GM21786 (cell line): Measurements from ENCODE around the gene PABPN1L.

Experiments used
- ATAC-seq: cut with Tn5 transposase; IDR thresholded peaks from one replicate; pipeline ENCODE4 v1.9.1; 2021; ENCODE audit not compliant: unreplicated experiment

PABPN1L gene, protein sequence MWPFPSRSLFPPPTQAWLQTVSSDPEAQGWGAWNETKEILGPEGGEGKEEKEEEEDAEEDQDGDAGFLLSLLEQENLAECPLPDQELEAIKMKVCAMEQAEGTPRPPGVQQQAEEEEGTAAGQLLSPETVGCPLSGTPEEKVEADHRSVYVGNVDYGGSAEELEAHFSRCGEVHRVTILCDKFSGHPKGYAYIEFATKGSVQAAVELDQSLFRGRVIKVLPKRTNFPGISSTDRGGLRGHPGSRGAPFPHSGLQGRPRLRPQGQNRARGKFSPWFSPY

DNA sequence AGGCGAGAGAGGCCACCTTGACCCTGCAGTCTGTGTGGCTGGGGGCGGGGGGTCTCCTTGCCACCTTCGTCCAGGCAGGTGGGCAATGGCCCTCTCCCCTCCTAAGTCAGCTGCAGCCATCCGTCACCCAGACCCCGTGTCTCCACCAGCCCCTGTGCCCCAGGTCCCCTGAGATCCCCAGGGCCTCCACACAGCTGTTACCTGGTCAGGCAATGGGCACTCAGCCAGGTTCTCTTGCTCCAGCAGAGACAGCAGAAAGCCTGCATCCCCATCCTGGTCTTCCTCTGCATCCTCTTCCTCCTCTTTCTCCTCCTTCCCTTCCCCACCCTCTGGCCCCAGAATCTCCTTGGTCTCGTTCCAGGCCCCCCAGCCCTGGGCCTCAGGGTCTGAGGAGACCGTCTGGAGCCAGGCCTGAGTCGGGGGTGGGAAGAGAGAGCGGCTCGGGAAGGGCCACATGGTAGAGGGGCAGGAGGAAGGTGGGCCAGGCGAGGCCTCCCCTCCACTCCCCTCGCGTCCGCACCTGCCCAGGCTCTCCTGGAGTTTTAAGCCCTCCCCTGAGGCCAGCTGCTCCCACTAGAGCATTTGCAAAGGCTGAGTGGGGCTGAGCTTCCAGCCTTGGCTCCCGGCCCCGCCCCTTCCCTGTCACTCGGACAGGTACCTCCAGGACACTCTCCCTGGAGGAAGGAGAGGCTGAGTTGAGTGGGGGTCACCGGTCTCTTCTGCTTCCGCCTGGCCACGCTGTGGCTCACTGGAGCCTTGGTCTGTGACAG is at the start of gene PABPN1L:
PABPN1L (minus strand) TSS at position 510 of the 770 bp plus-strand sequence; CDS start at position 456, 54 bp downstream.
- no peak for ATAC-seq

DNA sequence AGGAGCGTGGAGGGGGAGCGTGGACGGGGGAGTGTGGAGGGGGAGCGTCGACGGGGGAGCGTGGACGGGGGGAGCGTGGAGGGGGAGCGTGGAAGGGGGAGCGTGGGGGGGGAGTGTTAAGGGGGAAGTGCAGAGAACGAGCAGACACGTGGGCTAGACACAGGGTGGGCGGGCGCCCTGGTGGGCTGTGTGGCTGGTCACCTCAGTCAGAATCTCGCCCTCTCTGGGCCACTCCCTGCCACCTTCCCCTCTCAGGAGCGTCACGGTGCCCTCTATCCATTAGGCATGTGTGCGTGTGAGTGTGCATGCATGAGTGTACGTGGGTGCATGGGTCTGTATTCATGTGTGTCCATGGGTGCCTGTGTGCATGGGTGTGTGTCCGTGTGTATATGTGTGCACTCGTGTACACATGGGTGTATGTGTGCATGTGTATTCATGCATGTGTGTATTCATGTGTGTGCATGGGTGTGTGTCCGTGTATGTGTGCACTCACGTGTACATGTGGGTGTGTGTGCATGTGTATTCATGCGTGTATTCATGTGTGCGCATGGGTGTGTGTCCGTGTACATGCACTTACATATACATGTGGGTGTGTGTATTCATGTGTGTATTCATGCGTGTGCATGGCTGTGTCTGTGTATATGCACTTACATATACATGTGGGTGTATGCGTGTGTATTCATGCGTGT is 49.3 kb upstream of the PABPN1L start:
- ATAC-seq: no peak

DNA sequence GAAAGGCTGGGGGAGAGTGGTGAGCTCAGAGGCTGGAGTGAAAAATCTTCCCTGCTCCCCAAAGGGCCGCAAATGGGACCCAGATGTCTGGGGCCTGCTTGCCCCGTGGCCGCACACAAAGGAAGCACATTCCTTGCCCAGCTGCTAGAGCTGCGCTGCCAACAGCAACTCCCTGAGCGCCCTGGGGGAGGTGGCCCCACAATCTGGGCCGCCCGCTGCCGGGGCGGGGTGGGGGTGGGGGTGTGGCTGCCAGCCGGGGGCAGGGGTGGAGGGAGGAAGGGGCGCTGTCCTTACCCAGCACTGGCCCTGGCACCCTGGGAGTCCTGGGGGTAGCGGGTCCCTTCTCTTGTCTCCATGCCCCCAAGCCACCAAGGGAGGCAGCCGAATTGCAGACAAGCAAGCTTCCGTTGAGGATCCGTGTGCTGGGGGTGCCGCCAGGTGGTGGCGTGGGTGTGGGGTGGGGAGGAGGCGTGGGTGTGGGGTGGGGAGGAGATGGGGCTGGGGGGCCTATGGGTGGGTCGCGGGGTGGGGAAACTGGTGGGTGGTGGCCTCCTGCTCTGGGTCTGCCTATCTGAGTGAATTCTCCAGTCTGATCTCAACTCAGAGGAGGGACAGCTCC is 48.4 kb upstream of the PABPN1L start:
- no peak for ATAC-seq

DNA sequence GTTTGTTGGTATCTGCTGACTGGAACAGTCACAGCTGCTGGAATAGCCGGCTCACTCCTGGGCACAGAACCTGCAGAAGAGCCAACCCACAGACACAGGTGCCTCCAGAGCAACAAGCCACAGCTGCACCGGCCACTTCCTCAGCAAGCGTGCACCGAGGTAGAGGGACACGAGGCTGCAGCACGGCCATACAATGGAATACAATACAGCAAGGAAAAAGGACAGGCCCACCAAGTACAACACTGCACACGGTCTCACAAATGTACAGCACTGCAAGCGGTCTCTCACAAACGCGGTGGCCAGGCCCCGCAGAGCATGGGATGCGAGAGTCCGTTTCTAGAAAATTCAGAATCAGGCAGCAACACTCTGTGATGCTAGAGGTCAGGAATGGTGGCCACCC is 47.4 kb upstream of the PABPN1L start:
- ATAC-seq: no peak

DNA sequence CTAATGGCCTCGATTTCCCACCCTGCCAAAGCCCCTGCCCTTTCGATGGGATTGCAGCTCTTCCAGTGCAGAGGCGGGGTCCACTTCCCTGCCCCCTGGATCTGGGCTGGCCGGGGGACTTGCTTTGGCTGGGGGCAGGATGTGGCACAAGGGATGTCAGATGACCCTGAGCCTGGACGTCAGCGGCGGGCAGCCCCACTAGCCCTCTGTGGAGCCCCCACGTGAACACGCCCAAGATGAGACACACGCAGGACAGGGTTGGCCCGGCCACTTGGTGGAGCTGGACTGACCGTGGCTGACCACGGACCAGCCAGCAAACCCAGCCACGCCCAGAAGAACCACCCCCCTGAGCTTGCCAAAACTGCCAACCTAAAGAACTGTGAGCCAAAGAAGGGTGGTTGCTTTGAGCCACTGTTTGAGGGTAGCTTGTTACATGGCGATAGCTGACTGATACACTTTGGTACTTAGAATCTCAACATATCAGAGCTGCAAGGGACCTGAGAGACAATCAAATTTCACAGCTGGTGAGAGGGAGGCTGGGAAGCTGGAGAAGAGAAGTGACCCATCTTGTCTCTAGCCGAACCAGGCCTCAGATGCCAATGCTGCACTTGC is 46.6 kb upstream of the PABPN1L start:
- no peak for ATAC-seq

DNA sequence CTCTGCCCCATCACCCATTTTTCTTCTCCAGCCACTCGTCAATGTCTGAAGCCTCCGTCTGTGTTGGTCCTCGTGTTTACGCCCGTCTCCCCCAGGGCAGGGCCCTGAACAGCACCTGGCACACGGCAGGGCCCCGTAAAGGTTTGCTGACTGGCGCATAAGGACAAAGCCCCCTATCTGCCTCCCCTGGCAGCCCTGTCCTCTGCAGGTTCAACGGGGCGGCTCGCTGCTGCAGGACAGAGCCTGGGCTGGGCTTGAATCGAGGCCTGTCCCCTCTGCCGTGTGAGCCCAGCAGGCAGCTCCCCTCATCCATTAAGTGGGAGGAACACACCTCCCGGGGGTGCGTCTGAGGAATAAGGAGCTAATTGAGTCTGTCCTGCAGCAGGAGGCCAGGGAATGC is 46.1 kb upstream of the PABPN1L start:
- ATAC-seq: no peak

DNA sequence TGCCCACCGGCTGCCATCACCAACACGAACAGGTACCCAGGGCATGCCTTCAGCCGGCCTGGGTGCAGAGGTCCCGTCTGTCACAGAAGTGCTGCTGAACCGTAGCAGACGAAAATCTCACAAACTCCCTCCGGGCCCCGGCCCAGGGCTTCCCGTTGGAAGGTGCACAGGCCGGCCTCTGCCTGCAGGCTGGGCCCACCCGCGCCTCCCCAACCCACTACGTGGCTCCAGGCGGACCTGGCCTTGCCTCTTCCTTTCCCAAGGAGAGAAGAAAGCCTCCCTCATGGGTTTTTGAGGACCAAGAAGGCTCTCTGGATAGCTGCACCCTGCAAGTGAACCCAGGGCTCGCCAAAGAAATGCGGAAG is 45.5 kb upstream of the PABPN1L start:
- ATAC-seq: no peak

DNA sequence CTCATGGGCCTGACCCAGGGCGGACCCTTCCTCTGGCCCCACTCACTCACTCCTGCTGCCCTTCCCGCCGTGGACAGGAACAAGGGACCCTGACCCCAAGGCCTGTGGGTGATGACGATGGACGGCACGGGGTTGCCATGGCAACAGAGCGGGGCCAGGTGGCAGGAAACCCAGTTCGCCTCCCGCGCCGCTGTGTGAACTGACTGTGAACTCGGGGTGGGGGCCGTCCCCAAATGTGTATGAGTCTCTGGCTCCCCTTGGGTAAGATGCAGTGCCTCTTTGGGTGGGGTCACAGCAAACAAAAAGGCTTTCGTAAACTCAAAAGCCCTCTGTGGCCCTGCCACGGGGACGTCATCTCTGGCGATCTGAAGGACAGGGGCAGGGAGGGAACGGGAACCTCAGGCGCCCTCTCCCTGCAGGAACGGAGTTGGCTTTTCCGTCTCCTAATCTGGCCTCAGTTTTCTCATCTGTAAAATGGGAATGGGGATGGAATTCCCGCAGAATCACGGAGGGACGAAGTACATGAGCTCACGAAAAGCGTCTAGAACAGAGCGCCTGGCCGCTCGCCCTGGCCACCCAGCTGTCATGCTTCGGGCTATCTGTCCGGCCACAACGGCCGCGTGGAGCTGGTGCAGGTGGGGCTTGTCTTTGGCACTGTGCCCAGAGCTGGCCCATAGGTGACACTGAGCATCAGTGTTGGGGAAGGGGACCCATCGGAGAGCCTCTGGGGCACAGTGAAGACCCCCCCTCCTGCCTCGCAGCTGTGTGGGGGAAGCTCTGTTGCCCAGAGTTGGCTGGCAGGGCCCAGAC is 44.9 kb upstream of the PABPN1L start:
- no peak for ATAC-seq

DNA sequence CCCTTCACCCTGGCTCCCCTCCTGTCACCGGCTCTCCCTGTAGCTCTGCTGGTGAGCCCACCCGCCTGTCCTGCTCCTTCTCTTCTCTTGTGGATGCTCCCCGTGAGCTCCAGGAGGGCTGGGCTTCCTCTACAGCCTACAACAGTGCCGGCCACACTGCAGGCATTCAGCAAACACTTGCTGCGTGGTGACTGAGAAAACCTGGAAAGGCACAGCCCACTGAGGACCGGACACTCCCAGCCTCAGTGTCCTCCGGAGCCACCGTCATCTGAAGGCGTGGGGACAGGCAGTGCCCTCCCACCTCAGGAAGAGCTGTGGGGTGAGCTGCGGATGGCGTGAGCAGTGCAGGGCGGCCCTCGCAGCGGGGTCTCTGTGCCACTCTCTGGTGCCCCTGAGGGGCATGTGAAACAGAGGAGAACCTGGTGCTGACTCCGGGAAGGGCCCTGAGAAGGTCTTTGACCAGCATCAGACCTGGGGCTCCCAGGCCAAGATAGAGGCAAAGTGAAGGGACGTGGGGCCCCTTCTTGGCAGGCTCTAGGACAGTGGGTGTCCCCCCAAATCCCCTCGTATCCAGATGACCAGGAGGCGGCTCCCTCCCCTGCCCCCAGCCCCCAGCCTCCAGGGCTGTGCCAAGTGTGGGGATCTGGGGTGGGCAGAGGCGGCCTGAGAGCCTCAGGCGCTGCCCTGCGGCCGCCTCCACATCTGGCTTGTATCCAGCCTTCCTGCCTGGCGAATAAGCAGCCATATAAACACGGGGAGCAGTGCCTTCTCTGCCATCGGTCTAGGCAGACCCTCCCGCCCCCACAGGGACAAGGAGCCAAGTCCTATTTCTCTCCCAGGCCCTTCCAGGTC is 44.0 kb upstream of the PABPN1L start:
- ATAC-seq: no peak

DNA sequence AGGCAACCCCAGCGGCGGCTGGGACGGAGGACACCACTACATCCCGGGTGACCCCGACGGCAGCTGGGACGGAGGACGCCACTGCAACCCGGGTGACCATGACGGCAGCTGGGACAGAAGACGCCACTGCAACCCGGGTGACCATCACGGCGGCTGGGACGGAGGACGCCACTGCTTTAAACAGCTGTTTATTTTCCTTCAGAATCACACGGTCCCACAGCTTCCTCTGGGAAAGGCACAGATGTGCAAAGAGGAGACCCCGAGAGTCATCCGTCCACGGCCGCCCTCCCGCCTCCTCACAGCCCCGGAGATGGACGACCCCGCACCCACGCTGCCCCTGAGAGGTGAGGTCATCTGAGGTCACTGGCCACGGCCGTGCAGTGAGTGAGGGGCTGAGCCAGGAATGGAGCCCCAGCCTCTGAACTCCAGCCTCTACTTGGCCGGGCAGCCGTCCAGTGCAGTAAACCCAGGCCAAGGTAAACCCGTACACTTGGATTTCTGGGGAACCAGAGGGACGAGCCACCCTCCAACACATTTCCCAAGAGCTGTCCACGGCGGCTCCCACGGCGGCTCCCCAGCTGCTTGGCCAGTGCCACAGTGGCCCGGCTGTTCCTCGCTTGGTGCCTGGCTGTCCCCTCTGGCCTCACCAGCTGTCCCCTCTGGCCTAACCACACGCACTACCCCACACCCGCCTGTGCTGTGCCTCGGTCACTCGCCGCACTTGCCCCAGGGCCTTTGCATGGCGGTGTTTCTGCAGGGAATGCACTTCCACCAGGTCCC is 43.2 kb upstream of the PABPN1L start:
- ATAC-seq: no peak

DNA sequence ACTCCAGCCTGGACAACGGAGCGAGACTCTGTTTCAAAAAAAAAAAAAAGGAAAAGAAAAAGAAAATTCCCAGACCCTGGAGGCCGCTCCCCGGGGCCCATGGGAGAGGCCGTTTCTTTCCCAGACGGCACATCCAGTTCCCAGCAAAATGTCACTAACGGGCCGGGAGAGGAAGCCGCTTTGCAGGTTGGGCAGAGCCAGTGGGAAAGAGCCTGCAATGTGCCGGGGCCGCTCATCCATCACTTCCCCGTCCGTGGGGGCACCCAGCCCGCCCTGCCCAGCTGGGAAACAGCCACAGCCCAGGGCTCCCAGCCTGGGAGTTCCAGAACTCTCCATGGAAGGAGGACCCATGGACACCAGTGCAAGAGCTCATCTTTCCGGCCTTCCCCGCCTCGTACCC is 41.8 kb upstream of the PABPN1L start:
- no peak for ATAC-seq

DNA sequence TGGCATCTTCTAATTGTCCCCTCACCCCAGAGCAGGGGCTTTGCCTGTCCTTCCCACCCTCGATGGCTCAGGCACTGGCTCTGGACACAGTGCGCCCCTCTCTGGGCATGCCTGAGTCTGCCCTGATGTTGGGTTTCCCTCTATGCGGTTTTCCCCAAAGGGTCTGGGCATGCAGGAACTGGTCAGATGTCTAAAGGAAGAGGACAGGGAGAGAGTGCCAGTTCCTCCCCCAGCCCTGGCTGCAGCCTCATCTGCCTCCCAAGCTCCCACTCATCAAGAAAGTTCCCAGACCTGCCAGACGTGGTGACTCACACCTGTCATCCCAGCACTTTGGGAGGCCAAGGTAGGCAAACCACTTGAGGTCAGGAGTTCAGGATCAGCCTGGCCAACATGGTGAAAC is 41.3 kb upstream of the PABPN1L start:
- no peak for ATAC-seq

DNA sequence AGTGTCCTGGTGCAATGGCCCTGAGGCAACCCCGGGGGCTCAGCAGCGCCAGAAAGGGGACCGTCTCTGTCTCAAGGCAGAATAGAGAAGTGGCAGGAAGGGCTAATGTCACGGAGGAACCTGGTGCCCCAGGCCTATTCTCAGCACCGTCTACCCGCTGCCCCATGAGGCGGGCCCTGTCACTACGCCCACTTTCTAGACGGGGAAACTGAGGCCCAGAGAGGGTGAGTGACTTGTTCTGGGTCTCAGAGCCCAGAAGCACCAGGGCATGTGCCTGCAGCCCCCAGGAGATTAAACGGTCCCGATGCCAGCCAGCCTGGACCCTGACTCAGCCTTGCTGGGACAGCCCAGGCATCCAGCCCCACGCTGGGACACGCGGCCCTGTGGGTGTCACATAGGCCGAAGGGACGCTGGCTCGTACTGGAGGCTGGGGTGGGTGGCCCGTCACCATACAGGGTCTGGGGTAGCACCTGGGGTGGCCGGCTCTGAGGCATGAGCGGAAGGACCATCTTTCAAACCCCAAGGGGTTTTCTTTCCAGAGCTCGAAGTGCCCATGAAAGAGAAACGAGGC is 40.2 kb upstream of the PABPN1L start:
- ATAC-seq: no peak

DNA sequence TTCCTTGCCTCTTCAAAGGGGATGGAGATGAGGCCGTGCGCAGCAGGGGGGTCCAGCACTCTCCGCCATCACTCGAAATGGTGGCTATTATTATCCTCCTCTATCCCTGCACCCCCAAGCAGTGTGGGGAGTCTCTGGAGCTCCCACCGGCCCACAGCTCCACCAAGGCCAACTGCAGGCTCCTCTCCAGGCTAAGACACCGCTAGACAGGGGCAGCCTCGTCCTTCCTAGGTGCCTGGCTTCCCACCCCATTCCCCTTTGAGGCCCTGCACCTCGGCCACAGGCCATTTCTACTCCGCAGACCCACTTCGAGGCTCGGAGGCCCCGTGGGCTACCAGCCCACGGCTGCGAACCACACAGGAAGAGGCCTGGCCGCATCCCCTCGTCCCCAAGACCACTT is 39.6 kb upstream of the PABPN1L start:
- no peak for ATAC-seq

DNA sequence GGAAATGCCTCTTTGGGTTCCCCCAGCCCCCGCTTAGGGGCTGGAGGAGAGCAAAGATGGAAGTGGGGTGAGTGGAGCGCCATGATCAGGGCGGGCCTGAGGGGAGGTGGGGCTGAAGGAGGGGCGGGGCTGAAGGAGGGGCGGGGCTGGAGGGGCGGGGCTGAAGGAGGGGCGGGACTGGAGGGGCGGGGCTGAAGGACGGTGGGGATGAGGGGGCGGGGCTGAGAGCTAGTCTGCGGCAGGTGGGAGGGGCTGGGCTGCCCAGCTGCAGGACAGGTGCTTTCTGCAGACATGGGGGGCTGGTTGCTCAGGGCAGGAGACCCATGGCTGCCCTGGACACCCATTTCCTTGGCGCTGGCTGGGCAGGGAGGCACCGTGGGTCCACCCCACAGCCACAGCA is 39.1 kb upstream of the PABPN1L start:
- no peak for ATAC-seq

DNA sequence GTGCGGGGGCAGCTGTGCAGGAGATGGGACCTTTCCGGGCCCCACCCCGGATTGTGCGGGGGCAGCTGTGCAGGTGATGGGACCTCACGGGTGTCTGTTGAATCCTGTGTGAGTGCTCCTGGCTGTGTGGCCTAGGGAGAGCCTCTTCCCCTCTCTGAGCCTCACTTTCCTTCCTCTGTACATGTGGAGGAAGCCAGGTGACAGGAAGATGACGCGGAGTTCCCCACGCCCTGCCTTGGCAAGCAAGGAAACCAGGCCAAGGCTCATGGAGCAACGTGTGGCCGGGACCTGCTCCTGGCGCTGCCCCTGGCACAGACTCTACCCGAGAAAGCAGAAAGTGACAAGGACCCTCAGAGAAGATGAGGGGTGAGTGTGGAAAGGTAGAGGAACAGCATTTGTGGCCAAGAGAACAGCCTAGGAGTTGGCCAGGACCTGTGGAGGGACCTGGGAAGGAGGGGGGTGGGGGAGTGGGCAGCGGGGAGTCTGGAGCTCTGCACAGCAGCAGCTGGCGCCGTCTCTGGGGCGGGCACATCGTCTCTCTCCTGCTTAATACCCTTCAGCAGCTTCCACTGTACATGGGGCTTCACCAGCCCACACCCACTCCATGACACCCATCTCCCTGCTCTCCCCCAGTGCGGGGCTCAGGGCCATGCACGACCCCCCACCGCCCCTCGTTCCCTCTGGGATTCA is 38.4 kb upstream of the PABPN1L start:
- ATAC-seq: no peak

DNA sequence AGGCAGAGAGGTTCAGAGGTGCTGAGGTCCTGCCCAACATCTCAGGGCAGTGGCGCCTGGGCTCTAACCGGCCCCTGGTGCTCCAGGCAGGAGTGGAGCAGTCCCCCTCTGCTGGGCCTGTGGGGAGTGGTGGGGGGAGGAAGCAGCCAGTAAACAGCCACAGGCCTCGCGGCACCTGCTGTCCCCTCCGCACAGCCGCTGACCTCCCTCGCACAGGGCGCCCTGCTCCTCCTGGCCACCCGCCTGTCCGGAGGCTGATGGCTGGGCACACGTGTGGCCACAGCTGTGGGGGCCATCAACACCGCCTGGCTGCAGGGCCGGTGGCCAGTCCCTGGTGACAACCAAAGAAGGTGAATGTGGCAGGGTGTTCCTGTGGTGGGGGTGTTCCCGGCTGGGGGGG is 36.8 kb upstream of the PABPN1L start:
- no peak for ATAC-seq

DNA sequence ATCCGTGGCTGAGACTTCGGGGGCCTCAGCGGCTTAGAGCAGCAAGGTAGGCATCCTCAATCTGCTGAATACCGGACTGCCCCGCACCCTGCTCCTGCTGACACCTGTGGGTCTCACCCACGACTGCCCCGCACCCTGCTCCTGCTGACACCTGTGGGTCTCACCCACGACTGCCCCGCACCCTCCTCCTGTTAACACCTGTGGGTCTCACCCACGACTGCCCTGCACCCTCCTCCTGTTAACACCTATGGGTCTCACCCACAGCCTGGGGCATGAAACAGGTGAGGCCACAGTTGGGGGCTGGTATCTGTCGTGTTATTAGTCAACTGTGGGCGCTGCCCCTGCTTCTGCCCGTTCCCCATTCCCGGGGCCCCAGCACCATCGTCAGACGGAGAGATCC is 36.3 kb upstream of the PABPN1L start:
- no peak for ATAC-seq
